Endothelial cell of umbilical vein (primary cell): Measurements from ENCODE around the gene THOC2.
"Not testable (repeated sequence)": the region's sequence is repeated elsewhere in the genome, so short reads cannot be mapped to it uniquely, and the experiment has no call there.

Experiments used
- EZH2 ChIP-seq: IDR thresholded peaks from 2 replicates; pipeline ENCODE4 v1.6.1; 2012; ENCODE audit warnings: borderline replicate concordance, low read depth, mild to moderate bottlenecking, moderate library complexity, low read length, inconsistent platforms; ENCODE audit not compliant: severe bottlenecking
- FOS ChIP-seq: IDR thresholded peaks from 2 replicates; pipeline ENCODE4 v1.6.1; 2011; ENCODE audit warnings: mild to moderate bottlenecking, low read length, moderate library complexity, borderline replicate concordance; ENCODE audit not compliant: insufficient read depth
- MYC ChIP-seq: IDR thresholded peaks from one replicate; pipeline ENCODE4 v1.6.1; 2011; ENCODE audit warnings: mild to moderate bottlenecking, low read depth, low read length
- POLR2A ChIP-seq: IDR thresholded peaks from 2 replicates; pipeline ENCODE4 v1.6.1; 2012; ENCODE audit warnings: low read depth, mild to moderate bottlenecking, control low read depth, low read length
- POLR2AphosphoS5 ChIP-seq: IDR thresholded peaks from 2 replicates; pipeline ENCODE4 v1.6.1; 2012; ENCODE audit warnings: low read depth, mild to moderate bottlenecking, control low read depth, low read length, moderate library complexity; ENCODE audit not compliant: insufficient read depth
- TF ChIP-seq, protein P1 (sequence below), 2 donors: IDR thresholded peaks; 1 replicate in 1 of 2; 2 replicates in 1 of 2; pipeline ENCODE4 v1.5.1; 2011; ENCODE audit warnings: low read length in 2 of 2, mild to moderate bottlenecking in 2 of 2, moderate library complexity in 2 of 2, control low read depth in 1 of 2, inconsistent platforms in 1 of 2, low read depth in 1 of 2; ENCODE audit not compliant: insufficient read depth in 1 of 2; ENCODE audit errors: extremely low read depth in 1 of 2

GRCh38 chrX:123648811-123649181 is 84.1 kb downstream of the THOC2 start:
- not testable (repeated sequence) for TF ChIP-seq EZH2, POLR2A, POLR2AphosphoS5, MYC, FOS
- TF ChIP-seq, protein P1, sequence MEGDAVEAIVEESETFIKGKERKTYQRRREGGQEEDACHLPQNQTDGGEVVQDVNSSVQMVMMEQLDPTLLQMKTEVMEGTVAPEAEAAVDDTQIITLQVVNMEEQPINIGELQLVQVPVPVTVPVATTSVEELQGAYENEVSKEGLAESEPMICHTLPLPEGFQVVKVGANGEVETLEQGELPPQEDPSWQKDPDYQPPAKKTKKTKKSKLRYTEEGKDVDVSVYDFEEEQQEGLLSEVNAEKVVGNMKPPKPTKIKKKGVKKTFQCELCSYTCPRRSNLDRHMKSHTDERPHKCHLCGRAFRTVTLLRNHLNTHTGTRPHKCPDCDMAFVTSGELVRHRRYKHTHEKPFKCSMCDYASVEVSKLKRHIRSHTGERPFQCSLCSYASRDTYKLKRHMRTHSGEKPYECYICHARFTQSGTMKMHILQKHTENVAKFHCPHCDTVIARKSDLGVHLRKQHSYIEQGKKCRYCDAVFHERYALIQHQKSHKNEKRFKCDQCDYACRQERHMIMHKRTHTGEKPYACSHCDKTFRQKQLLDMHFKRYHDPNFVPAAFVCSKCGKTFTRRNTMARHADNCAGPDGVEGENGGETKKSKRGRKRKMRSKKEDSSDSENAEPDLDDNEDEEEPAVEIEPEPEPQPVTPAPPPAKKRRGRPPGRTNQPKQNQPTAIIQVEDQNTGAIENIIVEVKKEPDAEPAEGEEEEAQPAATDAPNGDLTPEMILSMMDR (IDR thresholded peaks at IDR 0.05; ENCODE audit: extremely low read depth in 1 of 2, insufficient read depth in 1 of 2, low read depth in 1 of 2, low read length in 2 of 2): not testable (repeated sequence)
